Measurements from ENCODE around the gene GMPPA. TPM values are rescaled to one million over a fixed set of nuclear protein-coding genes. Genes with fewer than 3 reads are reported as not detected.

The GMPPA gene
- total RNA-seq, 1 donor from 2014 or later: 36.0 TPM

DNA sequence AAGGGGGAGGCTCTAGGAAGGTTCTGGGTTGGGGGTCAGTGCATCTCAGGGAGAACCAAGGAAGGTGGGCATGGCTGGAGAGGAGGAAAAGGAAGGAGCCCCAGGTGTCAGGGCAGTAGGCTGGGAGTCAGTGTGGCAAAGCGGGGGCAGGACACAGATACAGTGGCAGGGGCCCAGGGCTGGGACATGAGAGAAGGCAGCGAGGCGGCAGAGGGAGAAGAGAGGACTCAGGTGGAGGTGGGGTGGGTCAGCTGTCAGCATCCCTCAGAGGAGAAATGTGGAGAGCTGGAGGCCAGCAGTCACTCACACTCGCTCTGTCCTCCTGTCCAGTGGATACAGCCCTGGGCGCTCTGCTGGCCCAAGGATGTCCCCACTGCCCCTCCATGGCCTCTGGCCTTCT, 5.6 kb upstream of the GMPPA start:
- no peak for DNase-seq (ENCODE audit: low spot score in 2 of 2, unreplicated experiment in 2 of 2)
- Mint-ChIP-seq H3K36me3 (no peaks in the 10 kb centered on the region), H3K4me3 (no peak overlapping the region), H3K27ac (no peak overlapping the region), H3K9me3 (no peaks in the 10 kb centered on the region), H3K27me3 (ENCODE audit: low read depth) (peaks cover 67% of the 10 kb centered on the region), H3K4me1 (peaks cover 16% of the 10 kb centered on the region)
- TF ChIP-seq, protein P1, sequence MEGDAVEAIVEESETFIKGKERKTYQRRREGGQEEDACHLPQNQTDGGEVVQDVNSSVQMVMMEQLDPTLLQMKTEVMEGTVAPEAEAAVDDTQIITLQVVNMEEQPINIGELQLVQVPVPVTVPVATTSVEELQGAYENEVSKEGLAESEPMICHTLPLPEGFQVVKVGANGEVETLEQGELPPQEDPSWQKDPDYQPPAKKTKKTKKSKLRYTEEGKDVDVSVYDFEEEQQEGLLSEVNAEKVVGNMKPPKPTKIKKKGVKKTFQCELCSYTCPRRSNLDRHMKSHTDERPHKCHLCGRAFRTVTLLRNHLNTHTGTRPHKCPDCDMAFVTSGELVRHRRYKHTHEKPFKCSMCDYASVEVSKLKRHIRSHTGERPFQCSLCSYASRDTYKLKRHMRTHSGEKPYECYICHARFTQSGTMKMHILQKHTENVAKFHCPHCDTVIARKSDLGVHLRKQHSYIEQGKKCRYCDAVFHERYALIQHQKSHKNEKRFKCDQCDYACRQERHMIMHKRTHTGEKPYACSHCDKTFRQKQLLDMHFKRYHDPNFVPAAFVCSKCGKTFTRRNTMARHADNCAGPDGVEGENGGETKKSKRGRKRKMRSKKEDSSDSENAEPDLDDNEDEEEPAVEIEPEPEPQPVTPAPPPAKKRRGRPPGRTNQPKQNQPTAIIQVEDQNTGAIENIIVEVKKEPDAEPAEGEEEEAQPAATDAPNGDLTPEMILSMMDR (IDR thresholded peaks at IDR 0.05; ENCODE audit: unreplicated experiment): no peak

DNA sequence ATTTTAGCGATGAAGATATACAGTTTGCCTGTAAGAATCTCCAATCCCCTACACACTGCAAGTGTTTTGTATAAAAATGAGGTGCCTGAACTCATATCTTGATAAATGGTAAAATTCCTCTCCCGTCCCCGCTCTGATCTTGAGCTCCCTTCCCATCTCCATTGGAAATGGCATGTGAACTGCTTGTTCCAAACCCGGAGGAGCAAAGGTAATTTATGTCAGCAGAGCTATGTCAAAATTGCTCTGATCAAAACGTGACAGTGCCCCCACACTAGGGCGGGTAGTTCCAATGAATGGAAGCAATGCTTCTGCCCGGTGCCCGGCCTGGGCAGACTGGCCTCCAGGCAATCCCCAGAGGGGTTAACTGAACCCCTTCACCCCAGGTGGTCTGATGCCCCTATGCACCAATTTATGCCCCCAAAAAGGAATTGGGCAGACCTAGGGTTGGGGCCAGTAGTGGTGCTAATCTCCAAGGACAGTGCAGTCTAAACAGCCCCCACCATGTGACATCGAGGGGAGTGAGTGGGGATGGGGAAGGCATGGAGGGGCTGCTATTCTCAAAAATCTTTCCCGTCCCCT, 3.6 kb upstream of the GMPPA start:
- TF ChIP-seq, protein P1 (IDR thresholded peaks at IDR 0.05; ENCODE audit: unreplicated experiment): no peak
- Mint-ChIP-seq H3K36me3 (no peaks in the 10 kb centered on the region), H3K4me3 (no peak overlapping the region), H3K4me1 (peaks cover 34% of the 10 kb centered on the region), H3K27me3 (ENCODE audit: low read depth) (peaks cover 73% of the 10 kb centered on the region), H3K27ac (no peak overlapping the region), H3K9me3 (no peaks in the 10 kb centered on the region)
- DNase-seq (ENCODE audit: low spot score in 2 of 2, unreplicated experiment in 2 of 2): no peak

DNA sequence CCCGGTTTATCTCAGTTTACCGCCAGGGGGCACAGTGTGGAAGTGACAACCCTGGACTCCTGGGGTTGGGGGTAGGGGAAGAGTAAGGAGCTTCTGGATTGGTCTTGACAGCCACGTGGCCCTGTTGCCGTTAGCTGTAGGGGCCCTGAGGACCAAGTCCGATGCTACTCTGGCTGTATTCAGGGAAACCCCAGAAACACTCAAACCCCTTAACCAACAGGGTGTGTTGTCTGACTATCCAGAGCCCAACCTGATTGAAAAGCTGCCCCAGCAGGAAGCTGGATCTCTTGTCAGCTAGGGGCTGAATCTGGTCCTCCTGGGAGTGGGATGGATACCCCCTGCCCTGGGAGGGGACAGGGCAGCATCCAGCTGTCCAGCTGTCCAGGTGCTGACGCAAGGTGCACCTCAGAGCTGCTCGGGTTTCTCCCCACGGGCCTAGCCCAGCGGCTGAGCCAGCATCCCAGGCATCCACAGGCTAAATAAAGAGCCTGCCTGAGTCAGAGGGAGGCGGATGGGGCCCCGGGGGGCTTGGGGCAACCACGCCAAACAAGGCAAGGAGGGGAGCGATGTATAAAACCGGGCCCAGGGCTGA, 3.1 kb upstream of the GMPPA start:
- Mint-ChIP-seq H3K9me3 (no peaks in the 10 kb centered on the region), H3K4me3 (no peak overlapping the region), H3K27me3 (ENCODE audit: low read depth) (peaks cover 73% of the 10 kb centered on the region), H3K27ac (no peak overlapping the region), H3K4me1 (peaks cover 40% of the 10 kb centered on the region), H3K36me3 (no peaks in the 10 kb centered on the region)
- TF ChIP-seq, protein P1 (IDR thresholded peaks at IDR 0.05; ENCODE audit: unreplicated experiment): peak; percentile 76
- DNase-seq (ENCODE audit: low spot score in 2 of 2, unreplicated experiment in 2 of 2): peak; percentile 46 to 70

DNA sequence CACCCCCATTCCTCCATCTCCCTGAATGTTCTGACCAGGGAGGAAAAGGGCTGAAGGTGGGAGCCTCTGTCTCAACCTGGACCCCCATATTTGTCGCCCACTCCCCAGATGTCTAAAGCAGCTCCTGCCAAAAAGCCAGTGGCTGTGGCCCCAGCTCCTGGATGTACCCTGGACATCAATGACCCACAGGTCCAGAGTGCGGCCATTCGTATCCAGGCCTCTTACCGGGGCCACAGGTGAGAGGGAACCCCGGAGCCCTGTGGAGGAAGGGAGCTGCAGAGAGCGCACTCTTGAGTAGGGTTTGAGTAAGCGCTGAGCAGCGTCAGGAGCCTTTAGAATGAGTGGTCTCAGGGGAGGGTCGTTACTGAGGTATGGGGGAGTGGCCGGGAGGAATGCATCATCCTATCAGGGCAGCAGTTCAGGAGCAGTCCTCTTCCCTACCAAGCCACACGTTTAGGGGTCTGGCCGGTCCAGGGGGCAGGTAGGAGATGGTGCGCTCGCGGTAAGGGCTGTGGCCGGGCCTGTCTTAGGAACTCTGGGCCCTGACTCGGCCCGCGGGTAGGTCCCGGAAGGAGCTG, 2.4 kb upstream of the GMPPA start:
- H3K9me3 Mint-ChIP-seq: no peaks in the 10 kb centered on the region
- peaks cover 42% of the 10 kb centered on the region for H3K4me1 Mint-ChIP-seq
- no peaks in the 10 kb centered on the region for H3K36me3 Mint-ChIP-seq
- H3K27me3 Mint-ChIP-seq (ENCODE audit: low read depth): peaks cover 73% of the 10 kb centered on the region
- no peak for DNase-seq (ENCODE audit: low spot score in 2 of 2, unreplicated experiment in 2 of 2)
- TF ChIP-seq, protein P1 (IDR thresholded peaks at IDR 0.05; ENCODE audit: unreplicated experiment): no peak
- no peak overlapping the region for H3K27ac Mint-ChIP-seq
- H3K4me3 Mint-ChIP-seq: peak overlapping the region; percentile 51

DNA sequence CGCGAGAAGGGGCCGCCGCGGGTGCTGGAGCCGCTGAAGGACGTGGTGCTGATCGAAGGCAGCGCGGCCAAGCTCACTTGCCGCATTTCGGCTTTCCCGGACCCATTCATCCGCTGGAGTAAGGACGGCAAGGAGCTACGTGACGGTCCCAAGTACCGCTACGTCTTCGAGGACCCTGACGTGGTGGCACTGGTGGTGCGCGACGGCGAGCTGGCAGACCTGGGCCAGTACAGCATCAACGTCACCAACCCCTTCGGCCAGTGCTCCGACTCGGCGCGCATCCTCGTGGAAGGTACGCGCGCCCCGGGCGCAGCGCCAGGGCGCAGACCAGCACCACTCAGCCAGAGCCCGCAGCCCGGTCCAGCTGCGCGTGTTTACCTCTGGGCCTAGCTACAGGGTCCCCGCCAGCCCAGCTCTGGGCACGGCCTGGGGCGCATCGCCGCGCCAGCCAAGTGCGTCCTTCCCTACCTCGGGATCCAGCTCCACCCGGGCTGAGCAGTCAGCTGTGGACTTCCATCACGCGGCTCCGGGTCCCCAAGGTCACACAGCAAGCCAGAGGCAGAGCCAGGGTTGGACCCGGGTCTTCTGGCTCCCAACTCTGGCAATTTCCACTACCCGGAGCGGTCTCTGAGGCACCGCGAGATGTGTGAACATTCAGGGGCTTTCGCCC, 1.7 kb upstream of the GMPPA start:
- no peak for DNase-seq (ENCODE audit: low spot score in 2 of 2, unreplicated experiment in 2 of 2)
- no peaks in the 10 kb centered on the region for H3K9me3 Mint-ChIP-seq

More for the DNA sequence above, 1.7 kb upstream of the GMPPA start:
- peak overlapping the region; percentile 89 for H3K4me3 Mint-ChIP-seq
- no peak overlapping the region for H3K27ac Mint-ChIP-seq
- H3K4me1 Mint-ChIP-seq: peaks cover 48% of the 10 kb centered on the region
- TF ChIP-seq, protein P1 (IDR thresholded peaks at IDR 0.05; ENCODE audit: unreplicated experiment): no peak
- peaks cover 67% of the 10 kb centered on the region for H3K27me3 Mint-ChIP-seq (ENCODE audit: low read depth)
- no peaks in the 10 kb centered on the region for H3K36me3 Mint-ChIP-seq

All from mesothelial cell of epicardium (in vitro differentiated cells).